GM18505 (cell line): ENCODE data around the gene UGT1A4.

Experiments
- ATAC-seq: cut with Tn5 transposase; IDR thresholded peaks from one replicate; pipeline ENCODE4 v1.9.1; 2021; ENCODE audit not compliant: unreplicated experiment
- POLR2A ChIP-seq: IDR thresholded peaks from 4 replicates; pipeline ENCODE4 v1.6.1; 2011; ENCODE audit warnings: borderline replicate concordance; ENCODE audit not compliant: insufficient read depth, insufficient read length; ENCODE audit errors: extremely low read depth

UGT1A4 gene

GRCh38 chr2:233778030-233778429, 59.5 kb downstream of the UGT1A4 start, which contains the start of gene MROH2A:
Gene MROH2A, plus strand, starts transcription at chr2:233778330. Its CDS starts 1,029 bp downstream, at chr2:233779359.
- no peak for ATAC-seq
- TF ChIP-seq POLR2A = no peak

- no peak for TF ChIP-seq POLR2A
- ATAC-seq = no peak
These were observed 61.2 kb downstream of the UGT1A4 start for GRCh38 chr2:233779722-233780121.

DNA sequence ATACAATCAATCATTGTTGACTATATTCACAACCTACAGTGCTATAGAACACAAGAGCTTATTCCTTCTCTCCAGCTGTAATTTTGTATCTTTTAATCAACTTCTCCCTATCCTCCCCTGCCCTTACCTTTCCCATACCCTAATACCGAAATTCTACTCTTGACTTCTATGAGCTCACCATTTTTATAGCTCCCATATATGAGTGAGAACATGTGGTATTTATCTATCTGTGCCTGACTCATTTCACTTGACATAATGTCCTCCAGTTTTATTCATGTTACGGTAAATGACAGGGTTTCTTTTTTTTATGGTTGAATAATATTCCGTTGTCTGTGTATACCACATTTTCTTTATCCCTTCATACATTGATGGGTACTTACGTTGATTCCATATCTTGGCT, 62.2 kb downstream of the UGT1A4 start:
- no peak for ATAC-seq
- TF ChIP-seq POLR2A = no peak

DNA sequence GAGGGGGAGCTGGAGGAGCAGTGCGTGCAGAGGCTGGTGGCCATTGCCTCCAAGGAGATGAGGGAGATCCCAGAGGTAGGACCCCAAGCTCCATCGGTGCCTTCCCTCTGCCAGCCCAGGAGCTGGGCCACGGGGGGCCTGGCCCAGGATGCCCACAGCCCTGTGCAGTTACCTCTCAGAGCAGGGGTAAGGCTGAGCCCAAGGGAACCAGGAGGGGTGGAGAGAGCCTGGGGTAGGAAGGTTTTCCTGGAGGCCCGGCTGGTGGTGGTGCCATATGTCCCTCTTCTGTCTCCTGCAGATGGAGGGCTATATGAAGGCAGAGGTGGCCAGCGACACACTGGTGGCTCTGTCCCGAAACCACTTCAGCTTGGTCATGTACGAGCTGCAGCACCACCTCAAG, 71.0 kb downstream of the UGT1A4 start:
- ATAC-seq = no peak
- no peak for TF ChIP-seq POLR2A

- no peak for ATAC-seq
- no peak for TF ChIP-seq POLR2A
These were observed 72.8 kb downstream of the UGT1A4 start for GRCh38 chr2:233791151-233791882.

- no peak for ATAC-seq
- TF ChIP-seq POLR2A = no peak
These were observed 73.4 kb downstream of the UGT1A4 start for GRCh38 chr2:233791883-233792329.

- TF ChIP-seq POLR2A = no peak
- no peak for ATAC-seq
These were observed 74.2 kb downstream of the UGT1A4 start for GRCh38 chr2:233792720-233793119.

DNA sequence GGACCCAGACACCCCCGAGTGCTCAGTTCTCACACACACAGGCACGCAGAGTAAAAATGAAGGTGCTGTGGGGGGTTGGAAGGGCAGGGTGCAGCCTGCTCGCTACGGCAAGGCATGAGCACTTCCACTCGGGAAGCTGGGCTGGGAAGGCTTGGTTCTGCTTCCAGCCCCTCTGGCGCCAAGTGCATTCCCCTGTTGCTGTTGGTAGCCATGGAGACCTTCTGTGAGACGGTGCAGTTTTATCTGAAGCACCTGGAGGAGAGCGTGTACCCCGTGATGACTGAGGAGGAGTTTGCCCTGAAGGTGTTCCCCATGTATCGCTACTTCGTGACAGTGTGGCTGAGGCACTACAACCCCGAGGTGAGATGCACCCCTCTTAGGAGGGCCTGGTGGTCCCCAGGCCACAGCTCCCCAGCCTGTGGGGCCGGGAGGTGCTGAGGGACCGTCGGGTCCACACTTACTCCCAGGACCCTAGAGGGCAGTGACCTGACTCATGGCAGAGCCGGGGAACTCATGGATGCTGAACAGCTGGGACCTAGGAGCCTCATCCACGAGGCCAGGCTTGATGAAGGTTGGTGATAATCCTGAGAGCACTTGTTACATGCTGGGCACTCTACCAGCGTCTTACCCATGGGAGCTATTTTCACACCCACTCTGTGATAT, 75.1 kb downstream of the UGT1A4 start:
- ATAC-seq = no peak
- TF ChIP-seq POLR2A = no peak

GRCh38 chr2:233794128-233794658, 75.7 kb downstream of the UGT1A4 start:
- no peak for ATAC-seq
- no peak for TF ChIP-seq POLR2A

GRCh38 chr2:233795735-233796171, 77.2 kb downstream of the UGT1A4 start:
- no peak for ATAC-seq
- no peak for TF ChIP-seq POLR2A

GRCh38 chr2:233796254-233796653, 77.7 kb downstream of the UGT1A4 start:
- ATAC-seq = no peak
- TF ChIP-seq POLR2A = no peak

GRCh38 chr2:233798335-233799086, 80.0 kb downstream of the UGT1A4 start:
- ATAC-seq = no peak
- no peak for TF ChIP-seq POLR2A

GRCh38 chr2:233799087-233799665, 80.6 kb downstream of the UGT1A4 start:
- no peak for ATAC-seq
- no peak for TF ChIP-seq POLR2A
